Adrenal gland (tissue), 5 donors: ENCODE measurements around the gene TFF1.

Source experiments
- POLR2A ChIP-seq, 2 donors: fragments of 450-650 bp; IDR thresholded peaks; one replicate each; pipeline ENCODE4 v1.6.1; 2017; ENCODE audit warnings: antibody characterized with exemption in 2 of 2, mild to moderate bottlenecking in 2 of 2, moderate library complexity in 1 of 2
- TF ChIP-seq, protein P1 (sequence below), 6 experiments: fragments of 450-650 bp in 4 of 6; fragments of 200-600 bp in 2 of 6; sonication (generic) in 1 of 6; IDR thresholded peaks; 1 replicate in 5 of 6; 2 replicates in 1 of 6; pipeline versions ENCODE4 v1.5.1 to v1.8.0; 2016 to 2021; ENCODE audit warnings: antibody characterized with exemption in 6 of 6, mild to moderate bottlenecking in 2 of 6, moderate library complexity in 1 of 6
- donor health status: DM: no; HTN: no; CAD: no.

DNA sequence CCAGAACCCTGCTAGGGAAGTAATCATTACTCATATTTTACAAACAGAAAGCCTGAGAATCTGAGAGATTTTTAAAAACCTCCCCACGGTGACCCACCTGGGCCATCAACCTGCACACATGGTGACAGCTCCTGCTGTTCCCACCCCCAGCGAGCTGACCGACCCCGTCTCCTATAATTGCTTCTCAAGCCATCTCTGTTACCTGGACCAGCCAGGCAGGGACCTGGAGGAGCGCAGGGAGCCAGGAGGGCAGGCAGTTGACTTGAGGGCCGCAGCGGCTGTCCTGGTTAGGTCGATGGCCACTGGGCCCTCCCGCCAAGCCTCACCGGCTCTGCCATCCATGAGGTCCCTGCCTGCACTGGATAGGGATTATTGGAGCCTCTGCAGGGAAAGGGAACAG, 23.2 kb downstream of the TFF1 start:
- TF ChIP-seq, protein P1, sequence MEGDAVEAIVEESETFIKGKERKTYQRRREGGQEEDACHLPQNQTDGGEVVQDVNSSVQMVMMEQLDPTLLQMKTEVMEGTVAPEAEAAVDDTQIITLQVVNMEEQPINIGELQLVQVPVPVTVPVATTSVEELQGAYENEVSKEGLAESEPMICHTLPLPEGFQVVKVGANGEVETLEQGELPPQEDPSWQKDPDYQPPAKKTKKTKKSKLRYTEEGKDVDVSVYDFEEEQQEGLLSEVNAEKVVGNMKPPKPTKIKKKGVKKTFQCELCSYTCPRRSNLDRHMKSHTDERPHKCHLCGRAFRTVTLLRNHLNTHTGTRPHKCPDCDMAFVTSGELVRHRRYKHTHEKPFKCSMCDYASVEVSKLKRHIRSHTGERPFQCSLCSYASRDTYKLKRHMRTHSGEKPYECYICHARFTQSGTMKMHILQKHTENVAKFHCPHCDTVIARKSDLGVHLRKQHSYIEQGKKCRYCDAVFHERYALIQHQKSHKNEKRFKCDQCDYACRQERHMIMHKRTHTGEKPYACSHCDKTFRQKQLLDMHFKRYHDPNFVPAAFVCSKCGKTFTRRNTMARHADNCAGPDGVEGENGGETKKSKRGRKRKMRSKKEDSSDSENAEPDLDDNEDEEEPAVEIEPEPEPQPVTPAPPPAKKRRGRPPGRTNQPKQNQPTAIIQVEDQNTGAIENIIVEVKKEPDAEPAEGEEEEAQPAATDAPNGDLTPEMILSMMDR (IDR thresholded peaks at IDR 0.05), result no peak
- TF ChIP-seq POLR2A (IDR thresholded peaks at IDR 0.05), result no peak
